SK-N-SH treated with all-trans-retinoic acid at 6 μM for 48 hours (cell line): ENCODE measurements around the gene CYP4F11.
"Not testable (repeated sequence)": the region's sequence is repeated elsewhere in the genome, so short reads cannot be mapped to it uniquely, and the experiment has no call there.

Experiments used
- ATAC-seq: fragments of 200-7000 bp; cut with Tn5 transposase; 3 replicates; pipeline ENCODE4 v1.9.1; 2020; ENCODE audit warnings: mild to moderate bottlenecking, moderate library complexity
- BACH2 ChIP-seq: fragments of 250-450 bp; sonication (Bioruptor Pico); IDR thresholded peaks from 2 replicates; pipeline ENCODE4 v1.9.0; 2021; ENCODE audit warnings: mild to moderate bottlenecking, borderline replicate concordance
- CREB5 ChIP-seq: fragments of 250-450 bp; sonication (Bioruptor Pico); IDR thresholded peaks from 2 replicates; pipeline ENCODE4 v1.5.1; 2020; ENCODE audit warnings: low read depth, mild to moderate bottlenecking, moderate library complexity
- CSDC2 ChIP-seq: fragments of 250-450 bp; sonication (Bioruptor Pico); IDR thresholded peaks from 2 replicates; pipeline ENCODE4 v1.5.0; 2020; ENCODE audit warnings: mild to moderate bottlenecking, moderate library complexity
- CSRNP3 ChIP-seq: fragments of 250-450 bp; sonication (Bioruptor Pico); IDR thresholded peaks from 2 replicates; pipeline ENCODE4 v1.5.1; 2021; ENCODE audit warnings: mild to moderate bottlenecking, moderate library complexity
- ESRRG ChIP-seq: fragments of 250-450 bp; sonication (Bioruptor Pico); IDR thresholded peaks from 2 replicates; pipeline ENCODE4 v1.6.1; 2021; ENCODE audit warnings: mild to moderate bottlenecking
- GLIS3 ChIP-seq: fragments of 250-450 bp; sonication (Bioruptor Pico); IDR thresholded peaks from 2 replicates; pipeline ENCODE4 v1.5.0; 2020; ENCODE audit warnings: mild to moderate bottlenecking, moderate library complexity
- ISL1 ChIP-seq: fragments of 250-450 bp; sonication (Bioruptor Pico); IDR thresholded peaks from 2 replicates; pipeline ENCODE4 v2.1.2; 2022; ENCODE audit warnings: mild to moderate bottlenecking, moderate library complexity
- OSR1 ChIP-seq: fragments of 250-450 bp; sonication (Bioruptor Pico); IDR thresholded peaks from 2 replicates; pipeline ENCODE4 v1.8.0; 2022; ENCODE audit warnings: moderate library complexity, mild to moderate bottlenecking, inconsistent platforms
- POU6F1 ChIP-seq: fragments of 250-450 bp; sonication (Bioruptor Pico); IDR thresholded peaks from 2 replicates; pipeline ENCODE4 v1.8.0; 2021; ENCODE audit warnings: low read depth, mild to moderate bottlenecking, moderate library complexity, borderline replicate concordance
- RARB ChIP-seq: fragments of 250-450 bp; sonication (Bioruptor Pico); IDR thresholded peaks from 2 replicates; pipeline ENCODE4 v1.8.0; 2021; ENCODE audit warnings: mild to moderate bottlenecking, moderate library complexity
- SNAI2 ChIP-seq: fragments of 250-450 bp; sonication (Bioruptor Pico); IDR thresholded peaks from 2 replicates; pipeline ENCODE4 v1.5.0; 2020; ENCODE audit warnings: mild to moderate bottlenecking, moderate library complexity
- TOX ChIP-seq: fragments of 250-450 bp; sonication (Bioruptor Pico); IDR thresholded peaks from 2 replicates; pipeline ENCODE4 v1.8.0; 2021; ENCODE audit warnings: mild to moderate bottlenecking, moderate library complexity, borderline replicate concordance
- TSHZ2 ChIP-seq: fragments of 250-450 bp; sonication (Bioruptor Pico); IDR thresholded peaks from 2 replicates; pipeline ENCODE4 v1.5.0; 2020; ENCODE audit warnings: mild to moderate bottlenecking, moderate library complexity
- ZFP3 ChIP-seq: fragments of 250-450 bp; sonication (Bioruptor Pico); IDR thresholded peaks from 2 replicates; pipeline ENCODE4 v1.5.0; 2020; ENCODE audit warnings: mild to moderate bottlenecking, moderate library complexity
- ZFP30 ChIP-seq: fragments of 450-650 bp; formaldehyde crosslinking; IDR thresholded peaks from 2 replicates; pipeline ENCODE4 v1.5.0; 2022; ENCODE audit warnings: mild to moderate bottlenecking, moderate library complexity
- ZNF565 ChIP-seq: fragments of 450-650 bp; formaldehyde crosslinking; conservative IDR thresholded peaks from 2 replicates; pipeline ENCODE4 v1.5.0; 2020; ENCODE audit warnings: low read depth, mild to moderate bottlenecking, moderate library complexity
- ZNF70 ChIP-seq: fragments of 450-650 bp; formaldehyde crosslinking; IDR thresholded peaks from 2 replicates; pipeline ENCODE4 v1.5.0; 2020; ENCODE audit warnings: mild to moderate bottlenecking, moderate library complexity

The CYP4F11 gene

GRCh38 chr19:15976836-15977689 is 42.7 kb upstream of the CYP4F11 start:
- no peak for ATAC-seq
- TF ChIP-seq ESRRG (CRISPR knock-in tag) (no peak), CSDC2 (CRISPR knock-in tag) (no peak), OSR1 (CRISPR knock-in tag) (no peak), TSHZ2 (CRISPR knock-in tag) (no peak), SNAI2 (CRISPR knock-in tag) (no peak), ZFP30 (CRISPR knock-in tag) (no peak), BACH2 (CRISPR knock-in tag) (no peak)

GRCh38 chr19:15974856-15975255 is 40.5 kb upstream of the CYP4F11 start:
- ATAC-seq = no peak
- TF ChIP-seq RARB (CRISPR knock-in tag) (no peak), CSRNP3 (CRISPR knock-in tag) (no peak), ZNF70 (CRISPR knock-in tag) (no peak)

- ATAC-seq = not testable (repeated sequence)
Observed at GRCh38 chr19:15972043-15972442, 37.7 kb upstream of the CYP4F11 start.

GRCh38 chr19:15971224-15971780 is 37.0 kb upstream of the CYP4F11 start:
- no peak for ATAC-seq
- TF ChIP-seq TSHZ2 (CRISPR knock-in tag) (no peak), OSR1 (CRISPR knock-in tag) (no peak), ISL1 (no peak), POU6F1 (no peak), ZNF70 (CRISPR knock-in tag) (no peak), ESRRG (CRISPR knock-in tag) (no peak), SNAI2 (CRISPR knock-in tag) (no peak), RARB (CRISPR knock-in tag) (no peak), ZFP3 (no peak)
- TF ChIP-seq, all 23 proteins: peak for 0

- ATAC-seq = no peak
- TF ChIP-seq ZNF565 (CRISPR knock-in tag) = no peak
- TF ChIP-seq ISL1 = no peak
- no peak for TF ChIP-seq OSR1 (CRISPR knock-in tag)
- TF ChIP-seq TSHZ2 (CRISPR knock-in tag) = no peak
- no peak for TF ChIP-seq GLIS3 (CRISPR knock-in tag)
- TF ChIP-seq POU6F1 = no peak
- TF ChIP-seq TOX (CRISPR knock-in tag) = no peak
- TF ChIP-seq SNAI2 (CRISPR knock-in tag) = no peak
- TF ChIP-seq CSDC2 (CRISPR knock-in tag) = no peak
- TF ChIP-seq CREB5 (CRISPR knock-in tag) = no peak
- TF ChIP-seq ESRRG (CRISPR knock-in tag) = no peak
Observed at GRCh38 chr19:15964231-15964630, 29.9 kb upstream of the CYP4F11 start.
